Measurements from ENCODE around the gene RILP.

The RILP gene

GRCh38 chr17:1648173-1648962 lies 1.3 kb downstream of the RILP start:
- no peak for DNase-seq (ENCODE audit: low read depth in 2 of 2)

GRCh38 chr17:1647802-1648171 lies 1.9 kb downstream of the RILP start:
- DNase-seq (ENCODE audit: low read depth in 2 of 2): no peak

- DNase-seq (ENCODE audit: low read depth in 2 of 2): no peak
Observed at GRCh38 chr17:1646199-1646875, 3.3 kb downstream of the RILP start.

- no peak for DNase-seq (ENCODE audit: low read depth in 2 of 2)
Observed at GRCh38 chr17:1645207-1646171, 4.2 kb downstream of the RILP start, which contains the start of gene SCARF1. Gene SCARF1, minus strand, starts transcription at chr17:1645732. Its CDS starts 35 bp downstream, at chr17:1645697.

GRCh38 chr17:1644493-1645206 lies 5.0 kb downstream of the RILP start:
- peak; percentile 55 for DNase-seq (ENCODE audit: low read depth in 2 of 2)

- no peak for DNase-seq (ENCODE audit: low read depth in 2 of 2)
Observed at GRCh38 chr17:1643999-1644492, 5.6 kb downstream of the RILP start.

GRCh38 chr17:1643293-1643998 lies 6.2 kb downstream of the RILP start:
- peak in 1 of 2 donors; percentile 56 for DNase-seq (ENCODE audit: low read depth in 2 of 2)

- DNase-seq (ENCODE audit: low read depth in 2 of 2): no peak
Observed at GRCh38 chr17:1641065-1641403, 8.6 kb downstream of the RILP start.

- no peak for DNase-seq (ENCODE audit: low read depth in 2 of 2)
Observed at GRCh38 chr17:1640329-1641064, 9.2 kb downstream of the RILP start.

- no peak for DNase-seq (ENCODE audit: low read depth in 2 of 2)
Observed at GRCh38 chr17:1639549-1640180, 10.0 kb downstream of the RILP start.

GRCh38 chr17:1638624-1639300 lies 10.9 kb downstream of the RILP start:
- no peak for DNase-seq (ENCODE audit: low read depth in 2 of 2)

GRCh38 chr17:1638171-1638590 lies 11.5 kb downstream of the RILP start:
- no peak for DNase-seq (ENCODE audit: low read depth in 2 of 2)

- no peak for DNase-seq (ENCODE audit: low read depth in 2 of 2)
Observed at GRCh38 chr17:1636732-1637285, 12.9 kb downstream of the RILP start.

- DNase-seq (ENCODE audit: low read depth in 2 of 2): no peak
Observed at GRCh38 chr17:1635675-1636465, 13.8 kb downstream of the RILP start.

- DNase-seq (ENCODE audit: low read depth in 2 of 2): no peak
Observed at GRCh38 chr17:1634841-1635650, 14.6 kb downstream of the RILP start.

- DNase-seq (ENCODE audit: low read depth in 2 of 2): no peak
Observed at GRCh38 chr17:1630662-1631061, 19.0 kb downstream of the RILP start.

Data from stimulated activated CD8-positive, alpha-beta memory T cell treated with anti-CD3 and anti-CD28 coated beads, Interleukin-7, amount 100 ng/mL, for 4 hours (primary cell).